IMR-90 (cell line): ENCODE results near the gene BTBD6.

Experiments
- MXI1 ChIP-seq: IDR thresholded peaks from 2 replicates; pipeline ENCODE4 v1.6.1; 2012; ENCODE audit warnings: low read depth, mild to moderate bottlenecking, low read length, moderate library complexity, borderline replicate concordance
- POLR2A ChIP-seq: IDR thresholded peaks from 2 replicates; pipeline ENCODE4 v1.6.1; 2012; ENCODE audit warnings: mild to moderate bottlenecking, low read depth, low read length
- RAD21 ChIP-seq: IDR thresholded peaks from 2 replicates; pipeline ENCODE4 v1.6.1; 2012; ENCODE audit warnings: low read length, improper control_type of control experiment
- TF ChIP-seq, protein P1 (sequence below): conservative IDR thresholded peaks from 2 replicates; pipeline ENCODE4 v1.5.1; 2012; ENCODE audit warnings: mild to moderate bottlenecking, low read depth, low read length, improper control_type of control experiment

DNA sequence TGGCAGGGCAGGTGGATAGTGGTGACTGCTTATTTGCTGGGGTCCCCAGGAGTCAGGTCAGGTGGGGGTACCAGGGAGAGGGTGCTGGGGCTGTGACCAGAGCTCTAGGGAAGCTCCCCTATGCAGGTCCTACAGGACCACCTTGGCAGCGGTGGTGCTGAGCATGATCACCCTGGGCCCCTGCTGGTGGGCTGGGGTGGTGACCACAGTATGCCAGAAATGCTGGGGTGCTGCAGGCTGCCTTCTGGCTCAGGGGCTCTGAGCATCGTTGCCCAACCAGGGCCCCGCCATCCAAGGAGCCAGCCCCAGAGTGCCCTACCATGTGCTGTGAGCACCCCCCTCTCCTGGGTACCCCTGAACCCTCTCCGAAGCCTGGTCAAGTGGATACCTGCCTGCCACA, 49.7 kb upstream of the BTBD6 start:
- TF ChIP-seq POLR2A (no peak), RAD21 (no peak), MXI1 (no peak)
- TF ChIP-seq, protein P1, sequence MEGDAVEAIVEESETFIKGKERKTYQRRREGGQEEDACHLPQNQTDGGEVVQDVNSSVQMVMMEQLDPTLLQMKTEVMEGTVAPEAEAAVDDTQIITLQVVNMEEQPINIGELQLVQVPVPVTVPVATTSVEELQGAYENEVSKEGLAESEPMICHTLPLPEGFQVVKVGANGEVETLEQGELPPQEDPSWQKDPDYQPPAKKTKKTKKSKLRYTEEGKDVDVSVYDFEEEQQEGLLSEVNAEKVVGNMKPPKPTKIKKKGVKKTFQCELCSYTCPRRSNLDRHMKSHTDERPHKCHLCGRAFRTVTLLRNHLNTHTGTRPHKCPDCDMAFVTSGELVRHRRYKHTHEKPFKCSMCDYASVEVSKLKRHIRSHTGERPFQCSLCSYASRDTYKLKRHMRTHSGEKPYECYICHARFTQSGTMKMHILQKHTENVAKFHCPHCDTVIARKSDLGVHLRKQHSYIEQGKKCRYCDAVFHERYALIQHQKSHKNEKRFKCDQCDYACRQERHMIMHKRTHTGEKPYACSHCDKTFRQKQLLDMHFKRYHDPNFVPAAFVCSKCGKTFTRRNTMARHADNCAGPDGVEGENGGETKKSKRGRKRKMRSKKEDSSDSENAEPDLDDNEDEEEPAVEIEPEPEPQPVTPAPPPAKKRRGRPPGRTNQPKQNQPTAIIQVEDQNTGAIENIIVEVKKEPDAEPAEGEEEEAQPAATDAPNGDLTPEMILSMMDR, result no peak
